Stomach (tissue), 9 donors: ENCODE data around the gene RSRC2. TPM values are rescaled to one million over a fixed set of nuclear protein-coding genes. Genes with fewer than 3 reads are reported as not detected.
A peak's percentile ranks its signal among the peaks of the same experiment; 100 is the strongest.
"Not testable (repeated sequence)": the region's sequence is repeated elsewhere in the genome, so short reads cannot be mapped to it uniquely, and the experiment has no call there.

ENCODE experiments used
- DNase-seq, 2 donors: peaks; one replicate each; pipeline versions ENCODE4 v3.0.0 to v3.0.0-alpha.2; 2013 to 2019
- H3K27ac ChIP-seq, 5 donors: fragments of 200-600 bp in 4 of 5; sonication (generic) in 4 of 5; one replicate each; pipeline ENCODE4 v1.5.1; 2013 to 2019; ENCODE audit warnings: mild to moderate bottlenecking in 1 of 5, moderate library complexity in 1 of 5
- H3K27me3 ChIP-seq, 3 donors: fragments of 200-600 bp; sonication (generic); one replicate each; pipeline ENCODE4 v1.5.1; 2017 to 2019; ENCODE audit warnings: mixed run types in 1 of 3
- H3K36me3 ChIP-seq, 4 donors: fragments of 200-600 bp; sonication (generic); 1 replicate in 3 of 4; 2 replicates in 1 of 4; pipeline ENCODE4 v1.5.1; 2016 to 2019
- H3K4me1 ChIP-seq, 4 donors: fragments of 200-600 bp; sonication (generic); one replicate each; pipeline ENCODE4 v1.5.1; 2016 to 2019
- H3K4me3 ChIP-seq, 4 donors: fragments of 200-600 bp; sonication (generic) in 3 of 4; one replicate each; pipeline ENCODE4 v1.5.1; 2016 to 2019; ENCODE audit warnings: mild to moderate bottlenecking in 1 of 4
- H3K9me3 ChIP-seq, 4 donors: fragments of 200-600 bp; sonication (generic); one replicate each; pipeline ENCODE4 v1.5.1; 2016 to 2019
- CTCF ChIP-seq, 7 experiments: fragments of 450-650 bp in 4 of 7; fragments of 200-600 bp in 3 of 7; sonication (generic) in 3 of 7; IDR thresholded peaks; one replicate each; pipeline ENCODE4 v1.5.1; 2016 to 2019; ENCODE audit warnings: antibody characterized with exemption in 7 of 7, control low read depth in 2 of 7, mild to moderate bottlenecking in 1 of 7
- EP300 ChIP-seq: sonication (generic); formaldehyde crosslinking; IDR thresholded peaks from one replicate; pipeline ENCODE4 v1.6.1; 2017; ENCODE audit warnings: antibody characterized with exemption
- POLR2A ChIP-seq, 4 donors: fragments of 450-650 bp; IDR thresholded peaks; one replicate each; pipeline ENCODE4 v1.6.1; 2016; ENCODE audit warnings: antibody characterized with exemption in 4 of 4, control low read depth in 2 of 4, mild to moderate bottlenecking in 1 of 4, moderate library complexity in 1 of 4
- POLR2AphosphoS5 ChIP-seq, 3 donors: sonication (generic); formaldehyde crosslinking; IDR thresholded peaks; one replicate each; pipeline ENCODE4 v1.6.1; 2016; ENCODE audit warnings: antibody characterized with exemption in 3 of 3
- WGBS, 5 donors: extraction: QIAGEN DNeasy Blood & Tissue Kit in 3 of 5; methylation state at CpG; one replicate each; pipeline versions ENCODE4 v1.1.5 to v1.1.7; 2013 to 2018; 5-methylcytosine and 5-hydroxymethylcytosine counted together
- intact Hi-C: fragments of 100-400 bp; cut with DNase I; formaldehyde crosslinking; loops from one replicate; pipeline ENCODE4 v1.15.1; 2023; ENCODE audit warnings: low total_unique reads
- polyA plus RNA-seq, 3 donors: library from polyadenylated mRNA; stranded (reverse); fragments of 200-250 nt; gene quantifications; one replicate each; pipeline ENCODE4 v1.2.3, GENCODE V29; 2013
- total RNA-seq, 5 donors: library from RNA; depleted of rRNA; stranded (reverse); fragments of >200 nt; gene quantifications; one replicate each; pipeline versions ENCODE4 v1.1.0 to v1.2.3, GENCODE V29; 2014 to 2016
- donor health status: healthy with polysubstance abuse.
- donor health status: Bipolar disorder and iron deficiency.
- donor health status: healthy.

RSRC2 gene
- total and polyA plus RNA-seq, 8 donors: 28.0 to 234 (median 55.2) TPM

- H3K9me3 ChIP-seq: no peaks in the 10 kb centered on the region
- intact Hi-C loops: loop anchor here (5.0 kb wide), 1 partner anchor 74 kb away; no protein-coding TSS in a partner anchor
- H3K27ac ChIP-seq: peak overlapping the region in 4 of 5 donors; percentile 46 to 80 (median 66)
- peak; percentile 22 to 84 for DNase-seq
- H3K4me3 ChIP-seq: no peak overlapping the region
- peaks cover 5 to 13% (median 9%) of the 10 kb centered on the region in 4 donors for H3K4me1 ChIP-seq
- TF ChIP-seq CTCF (IDR thresholded peaks at IDR 0.05): peak in 5 of 7 experiments; percentile 36 to 88 (median 75)
- TF ChIP-seq POLR2A (IDR thresholded peaks at IDR 0.05): no peak
- TF ChIP-seq POLR2AphosphoS5 (IDR thresholded peaks at IDR 0.05): peak in 1 of 3 donors; percentile 7
- no peaks in the 10 kb centered on the region for H3K27me3 ChIP-seq
- H3K36me3 ChIP-seq: peaks cover 28 to 45% (median 45%) of the 10 kb centered on the region in 4 donors
- WGBS, 5 donors: 15 to 27% (median 18%) methylated on average over 3 of the region's 3 CpGs
These were observed 55.2 kb downstream of the RSRC2 start for GRCh38 chr12:122471324-122472226.

- Histone ChIP-seq H3K36me3 (peaks cover 20 to 35% (median 35%) of the 10 kb centered on the region in 4 donors), H3K27ac (peak overlapping the region in 3 of 5 donors; percentile 46 to 75 (median 56)), H3K4me1 (peaks cover 5 to 13% (median 9%) of the 10 kb centered on the region in 4 donors)
- intact Hi-C loops: loop anchor here (5.0 kb wide), 1 partner anchor 73 kb away; no protein-coding TSS in a partner anchor
- 92 to 97% (median 95%) methylated on average over 7 of the region's 7 CpGs for WGBS, 5 donors
- not testable (repeated sequence) for H3K27me3 ChIP-seq, DNase-seq, H3K9me3 ChIP-seq, H3K4me3 ChIP-seq
These were observed 56.2 kb downstream of the RSRC2 start for GRCh38 chr12:122470576-122470975.

- 83 to 90% (median 86%) methylated on average over 6 of the region's 6 CpGs for WGBS, 5 donors
- DNase-seq, H3K4me3 ChIP-seq, H3K27me3 ChIP-seq, H3K27ac ChIP-seq, H3K9me3 ChIP-seq: not testable (repeated sequence)
- intact Hi-C loops: loop anchor here (5.0 kb wide), 1 partner anchor 73 kb away; no protein-coding TSS in a partner anchor
- H3K4me1 ChIP-seq: peaks cover 5 to 14% (median 10%) of the 10 kb centered on the region in 4 donors
- peaks cover 13 to 28% (median 28%) of the 10 kb centered on the region in 4 donors for H3K36me3 ChIP-seq
These were observed 56.9 kb downstream of the RSRC2 start for GRCh38 chr12:122469856-122470255.

GRCh38 chr12:122467983-122468382, 58.8 kb downstream of the RSRC2 start:
- no peak overlapping the region for H3K27ac ChIP-seq
- TF ChIP-seq POLR2A (IDR thresholded peaks at IDR 0.05) (no peak), EP300 (no peak), CTCF (IDR thresholded peaks at IDR 0.05) (no peak), POLR2AphosphoS5 (IDR thresholded peaks at IDR 0.05) (no peak)
- peaks cover 5 to 23% (median 10%) of the 10 kb centered on the region in 4 donors for H3K4me1 ChIP-seq
- peak in 1 of 2 donors; percentile 70 for DNase-seq
- intact Hi-C loops: no loop called here
- H3K9me3 ChIP-seq: no peaks in the 10 kb centered on the region
- H3K36me3 ChIP-seq: peaks cover 0 to 9% (median 9%) of the 10 kb centered on the region in 4 donors
- H3K4me3 ChIP-seq: no peak overlapping the region
- no peaks in the 10 kb centered on the region for H3K27me3 ChIP-seq
- WGBS, 5 donors: 29 to 47% (median 37%) methylated on average over 4 of the region's 4 CpGs

DNA sequence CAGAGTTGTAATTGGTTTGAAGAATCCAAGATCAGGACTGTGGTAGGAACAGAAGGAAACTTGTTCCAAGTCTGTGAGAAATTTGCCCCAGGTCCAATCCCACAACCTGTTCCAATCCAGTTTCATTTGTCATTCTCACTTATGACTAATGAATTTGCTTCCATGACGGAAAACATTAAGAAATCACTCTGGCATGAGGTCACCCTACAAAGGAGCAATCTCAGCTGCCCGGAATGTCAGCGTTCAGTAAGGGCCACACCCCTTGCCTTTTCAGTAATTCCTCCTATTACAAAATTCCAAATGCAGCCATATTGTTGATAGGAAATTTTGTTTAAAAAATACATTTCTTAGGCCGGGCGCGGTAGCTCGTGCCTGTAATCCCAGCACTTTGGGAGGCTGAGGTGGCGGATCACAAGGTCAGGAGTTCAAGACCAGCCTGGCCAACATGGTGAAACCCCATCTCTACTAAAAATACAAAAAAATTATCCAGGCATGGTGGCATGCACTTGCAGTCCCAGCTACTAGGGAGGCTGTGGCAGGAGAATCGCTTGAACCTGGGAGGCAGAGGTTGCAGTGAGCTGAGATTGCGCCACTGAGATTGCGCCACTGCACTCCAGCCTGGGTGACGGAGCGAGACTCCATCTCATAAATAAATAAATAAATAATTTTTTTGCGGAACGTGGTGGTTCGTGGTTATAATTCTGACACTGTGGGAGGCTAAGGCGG, 62.3 kb downstream of the RSRC2 start:
- 73 to 79% (median 77%) methylated on average over 17 of the region's 17 CpGs for WGBS, 5 donors
- H3K36me3 ChIP-seq, intact Hi-C loops, H3K4me3 ChIP-seq, H3K27me3 ChIP-seq, H3K9me3 ChIP-seq: not testable (repeated sequence)
- Histone ChIP-seq H3K27ac (peak overlapping the region in 4 of 5 donors; percentile 57 to 72 (median 58)), H3K4me1 (peaks cover 0 to 11% (median 0%) of the 10 kb centered on the region in 4 donors)
- DNase-seq: peak; percentile 31 to 86
- TF ChIP-seq EP300: peak; percentile 45
- TF ChIP-seq POLR2AphosphoS5 (IDR thresholded peaks at IDR 0.05): peak; percentile 35 to 80 (median 43)
